OCI-LY1 (cell line): ENCODE results near the gene MPC2.
A peak's percentile ranks its signal among the peaks of the same experiment; 100 is the strongest.

Experiments used
- H2AFZ ChIP-seq: fragments of 200-600 bp; sonication (generic), shearing (Covaris generic); 2 replicates; pipeline ENCODE4 v1.6.0; 2014; ENCODE audit warnings: antibody characterized with exemption, mild to moderate bottlenecking, low read length
- H3F3A ChIP-seq: fragments of 200-600 bp; sonication (generic), shearing (Covaris generic); 2 replicates; pipeline ENCODE4 v1.6.0; 2014; ENCODE audit warnings: mild to moderate bottlenecking, antibody characterized with exemption, low read length, moderate library complexity; ENCODE audit not compliant: insufficient read depth
- H3K27ac ChIP-seq: fragments of 200-600 bp; sonication (generic); 2 replicates; pipeline ENCODE4 v1.5.1; 2014; ENCODE audit warnings: low read length, mixed run types, mild to moderate bottlenecking, low read depth; ENCODE audit not compliant: poor library complexity, severe bottlenecking
- H3K27me3 ChIP-seq: fragments of 200-600 bp; sonication (generic); 2 replicates; pipeline ENCODE4 v1.6.0; 2014; ENCODE audit warnings: antibody characterized with exemption, mild to moderate bottlenecking, low read length, moderate library complexity; ENCODE audit not compliant: insufficient read depth
- H3K36me3 ChIP-seq: fragments of 200-600 bp; sonication (generic); 2 replicates; pipeline ENCODE4 v1.6.1; 2014; ENCODE audit warnings: mild to moderate bottlenecking, antibody characterized with exemption, low read length, moderate library complexity, mixed read lengths; ENCODE audit not compliant: insufficient read depth
- H3K4me1 ChIP-seq: fragments of 200-600 bp; sonication (generic); 2 replicates; pipeline ENCODE4 v1.5.1; 2014; ENCODE audit warnings: mild to moderate bottlenecking, low read length, moderate library complexity; ENCODE audit not compliant: insufficient read depth, severe bottlenecking
- H3K4me2 ChIP-seq: fragments of 200-600 bp; sonication (generic), shearing (Covaris generic); 2 replicates; pipeline ENCODE4 v1.6.1; 2014; ENCODE audit warnings: low read length
- H3K4me3 ChIP-seq: fragments of 200-600 bp; sonication (generic); 2 replicates; pipeline ENCODE4 v1.5.1; 2014; ENCODE audit warnings: low read length, low read depth, mild to moderate bottlenecking, mixed read lengths; ENCODE audit not compliant: poor library complexity, severe bottlenecking
- H3K79me2 ChIP-seq: fragments of 200-600 bp; shearing (Covaris generic); 2 replicates; pipeline ENCODE4 v1.6.1; 2016; ENCODE audit warnings: mixed run types, low read length, mixed read lengths; ENCODE audit not compliant: insufficient read depth
- H3K9ac ChIP-seq: fragments of 200-600 bp; sonication (generic), shearing (Covaris generic); 2 replicates; pipeline ENCODE4 v1.6.1; 2014; ENCODE audit warnings: mild to moderate bottlenecking, low read length, mixed read lengths
- H3K9me2 ChIP-seq: fragments of 200-600 bp; sonication (generic), shearing (Covaris generic); 2 replicates; pipeline ENCODE4 v1.6.1; 2014; ENCODE audit warnings: low read depth, mild to moderate bottlenecking, low read length, mixed read lengths
- H3K9me3 ChIP-seq: fragments of 200-600 bp; shearing (Covaris generic); 2 replicates; pipeline ENCODE4 v1.6.1; 2014; ENCODE audit warnings: low read length, mixed read lengths
- H4K20me1 ChIP-seq: fragments of 200-600 bp; sonication (generic), shearing (Covaris generic); 2 replicates; pipeline ENCODE4 v1.6.0; 2016; ENCODE audit warnings: mild to moderate bottlenecking, low read length; ENCODE audit not compliant: insufficient read depth
- EZH2 ChIP-seq: fragments of 200-600 bp; sonication (generic), shearing (Covaris generic); IDR thresholded peaks from 2 replicates; pipeline ENCODE4 v1.8.0; 2017; ENCODE audit warnings: borderline replicate concordance, mixed run types, mild to moderate bottlenecking, antibody characterized with exemption, low read length, moderate library complexity, mixed read lengths
- TF ChIP-seq, protein P1 (sequence below): fragments of 200-600 bp; sonication (generic), shearing (Covaris generic); IDR thresholded peaks from 2 replicates; pipeline ENCODE4 v1.5.1; 2017; ENCODE audit warnings: mild to moderate bottlenecking, antibody characterized with exemption, low read length, moderate library complexity, mixed read lengths

Gene MPC2

DNA sequence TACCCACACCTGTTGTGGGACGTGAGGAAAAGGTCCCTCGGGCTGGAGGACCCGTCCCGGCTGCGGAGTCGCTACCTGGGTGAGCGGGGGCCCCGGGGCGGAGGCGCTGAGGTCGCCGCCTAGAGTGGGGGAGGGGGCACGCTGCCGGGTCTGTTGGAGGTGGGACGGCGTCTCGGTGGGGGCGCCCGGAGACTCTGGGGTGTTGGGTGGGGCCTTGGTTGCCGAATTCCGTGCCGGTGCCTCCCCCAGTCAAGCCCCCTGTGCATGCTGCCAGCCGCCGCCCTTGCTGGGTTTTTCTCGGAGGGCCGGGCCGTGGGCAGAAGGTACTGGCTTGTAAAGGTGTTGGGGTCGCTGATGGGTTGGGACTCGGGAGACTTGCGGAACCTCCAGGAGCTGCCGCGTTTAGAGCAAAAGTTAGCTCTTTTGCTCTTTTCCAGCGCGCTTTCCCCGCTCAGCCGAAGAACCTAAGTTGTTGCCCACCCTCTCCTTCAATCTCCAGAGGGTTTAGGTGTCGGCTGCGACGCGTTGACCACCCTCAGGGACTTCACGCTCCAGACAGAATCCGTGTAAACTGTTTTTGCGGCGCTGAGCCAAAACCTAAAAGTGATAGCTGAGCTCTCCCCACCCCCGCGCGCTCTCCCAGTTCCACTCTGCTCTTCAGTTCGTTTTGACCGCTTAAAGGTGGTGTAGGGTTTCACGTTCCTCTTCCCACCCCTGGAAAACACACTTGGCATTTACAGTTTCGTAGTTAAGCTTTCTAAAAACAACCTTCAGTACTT is at the start of gene MPC2:
TSS of gene MPC2 (minus strand) at position 143 of the 779 bp plus-strand sequence. CDS start 1,231 bp downstream, outside the sequence.
- H3K36me3 ChIP-seq: peaks cover 8% of the 10 kb centered on the region
- peak within 1 kb of the TSS; percentile 90 for H3K27ac ChIP-seq
- peaks cover 30% of the 10 kb centered on the region for H3K4me1 ChIP-seq
- no peak within 1 kb of the TSS for H2AFZ ChIP-seq
- H3K9me2 ChIP-seq: no peaks in the 10 kb centered on the region
- peak within 1 kb of the TSS; percentile 78 for H3K4me2 ChIP-seq
- TF ChIP-seq, protein P1, sequence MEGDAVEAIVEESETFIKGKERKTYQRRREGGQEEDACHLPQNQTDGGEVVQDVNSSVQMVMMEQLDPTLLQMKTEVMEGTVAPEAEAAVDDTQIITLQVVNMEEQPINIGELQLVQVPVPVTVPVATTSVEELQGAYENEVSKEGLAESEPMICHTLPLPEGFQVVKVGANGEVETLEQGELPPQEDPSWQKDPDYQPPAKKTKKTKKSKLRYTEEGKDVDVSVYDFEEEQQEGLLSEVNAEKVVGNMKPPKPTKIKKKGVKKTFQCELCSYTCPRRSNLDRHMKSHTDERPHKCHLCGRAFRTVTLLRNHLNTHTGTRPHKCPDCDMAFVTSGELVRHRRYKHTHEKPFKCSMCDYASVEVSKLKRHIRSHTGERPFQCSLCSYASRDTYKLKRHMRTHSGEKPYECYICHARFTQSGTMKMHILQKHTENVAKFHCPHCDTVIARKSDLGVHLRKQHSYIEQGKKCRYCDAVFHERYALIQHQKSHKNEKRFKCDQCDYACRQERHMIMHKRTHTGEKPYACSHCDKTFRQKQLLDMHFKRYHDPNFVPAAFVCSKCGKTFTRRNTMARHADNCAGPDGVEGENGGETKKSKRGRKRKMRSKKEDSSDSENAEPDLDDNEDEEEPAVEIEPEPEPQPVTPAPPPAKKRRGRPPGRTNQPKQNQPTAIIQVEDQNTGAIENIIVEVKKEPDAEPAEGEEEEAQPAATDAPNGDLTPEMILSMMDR: no peak
- TF ChIP-seq EZH2: no peak
- no peaks in the 10 kb centered on the region for H4K20me1 ChIP-seq
- no peaks in the 10 kb centered on the region for H3K9me3 ChIP-seq
- no peaks in the 10 kb centered on the region for H3F3A ChIP-seq
- H3K9ac ChIP-seq: peak within 1 kb of the TSS; percentile 82
- H3K27me3 ChIP-seq: no peaks in the 10 kb centered on the region
- H3K79me2 ChIP-seq: peaks cover 70% of the 10 kb centered on the region
- peak within 1 kb of the TSS; percentile 74 for H3K4me3 ChIP-seq

DNA sequence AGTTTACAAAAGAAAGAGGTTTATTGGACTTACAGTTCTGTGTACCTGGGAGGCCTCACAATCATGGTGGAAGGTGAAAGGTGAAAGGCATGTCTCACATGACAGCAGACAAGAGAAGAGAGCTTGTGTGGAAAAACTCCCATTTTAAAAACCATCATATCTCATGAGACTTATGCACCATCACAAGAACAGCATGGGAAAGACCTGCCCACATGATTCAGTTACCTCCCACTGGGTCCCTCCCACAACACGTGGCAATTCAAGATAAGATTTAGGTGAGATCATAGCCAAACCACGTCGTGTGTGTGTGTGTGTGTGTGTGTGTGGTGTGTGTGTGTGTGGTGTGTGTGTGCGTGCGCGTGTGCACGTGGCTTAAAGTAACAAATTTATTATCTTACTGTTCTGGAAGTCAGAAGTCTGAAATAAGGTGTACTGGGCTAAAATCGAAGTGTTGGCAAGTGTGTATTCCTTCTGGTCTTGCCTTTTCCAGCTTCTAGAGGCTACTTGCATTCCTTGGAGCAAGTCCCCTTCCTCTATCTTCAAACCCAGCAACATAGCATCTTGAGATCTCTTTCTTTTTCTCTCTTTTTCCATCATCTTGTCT is 48.1 kb upstream of the MPC2 start:
- no peaks in the 10 kb centered on the region for H4K20me1 ChIP-seq
- TF ChIP-seq EZH2: no peak
- TF ChIP-seq, protein P1: no peak
- no peaks in the 10 kb centered on the region for H3K79me2 ChIP-seq
- peaks cover 9% of the 10 kb centered on the region for H3K9me3 ChIP-seq
- no peak overlapping the region for H3K27ac ChIP-seq
- no peak overlapping the region for H2AFZ ChIP-seq
- no peak overlapping the region for H3K4me3 ChIP-seq
- H3F3A ChIP-seq: no peaks in the 10 kb centered on the region
- peaks cover 57% of the 10 kb centered on the region for H3K36me3 ChIP-seq
- H3K9me2 ChIP-seq: no peaks in the 10 kb centered on the region
- H3K4me1 ChIP-seq: no peaks in the 10 kb centered on the region
- no peak overlapping the region for H3K4me2 ChIP-seq
- no peak overlapping the region for H3K9ac ChIP-seq
- no peaks in the 10 kb centered on the region for H3K27me3 ChIP-seq

DNA sequence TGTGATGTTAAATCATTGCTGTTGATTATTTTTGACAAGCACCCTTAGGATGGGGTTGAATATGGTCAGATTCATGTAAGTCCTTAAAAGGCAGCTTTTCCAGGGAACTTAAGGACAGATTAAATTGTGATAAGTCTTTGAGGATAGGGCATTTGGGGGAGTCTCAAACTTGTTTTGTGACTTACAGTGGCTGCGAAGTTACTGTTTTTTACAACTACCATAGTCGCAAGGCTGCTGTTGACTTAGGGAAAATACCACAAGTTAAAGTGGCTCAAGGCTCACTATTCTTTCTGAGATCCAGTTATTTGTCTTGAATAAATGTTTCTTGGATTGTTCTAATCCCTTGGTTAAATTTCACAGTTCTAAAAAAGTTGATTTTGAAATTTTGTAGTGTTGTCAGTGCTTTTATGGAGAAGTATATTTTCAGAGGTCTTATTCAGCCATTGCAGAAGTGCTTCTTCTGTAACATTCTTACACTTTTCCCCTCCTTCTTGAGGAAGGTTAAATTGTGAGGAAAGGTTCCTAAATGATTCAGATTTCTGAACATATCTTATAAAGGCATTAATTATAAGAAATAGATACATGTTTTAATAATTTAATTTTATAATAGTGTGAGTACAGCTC is 47.0 kb upstream of the MPC2 start:
- H3K9me2 ChIP-seq: no peaks in the 10 kb centered on the region
- no peak overlapping the region for H3K4me3 ChIP-seq
- no peak overlapping the region for H3K27ac ChIP-seq
- H4K20me1 ChIP-seq: no peaks in the 10 kb centered on the region
- H3K4me1 ChIP-seq: no peaks in the 10 kb centered on the region
- no peaks in the 10 kb centered on the region for H3K27me3 ChIP-seq
- TF ChIP-seq, protein P1: no peak
- TF ChIP-seq EZH2: no peak
- peaks cover 9% of the 10 kb centered on the region for H3K9me3 ChIP-seq
- H3F3A ChIP-seq: no peaks in the 10 kb centered on the region
- no peak overlapping the region for H3K9ac ChIP-seq
- H3K4me2 ChIP-seq: no peak overlapping the region
- H2AFZ ChIP-seq: no peak overlapping the region
- H3K79me2 ChIP-seq: no peaks in the 10 kb centered on the region
- peaks cover 64% of the 10 kb centered on the region for H3K36me3 ChIP-seq
